22Rv1 (cell line): ENCODE data around the gene ANKS1B.

ENCODE experiments used
- CTCF ChIP-seq: fragments of 450-650 bp; IDR thresholded peaks from 2 replicates; pipeline ENCODE4 v1.5.1; 2017; ENCODE audit warnings: mild to moderate bottlenecking
- ZFX ChIP-seq: fragments of 450-650 bp; IDR thresholded peaks from 2 replicates; pipeline ENCODE4 v1.6.1; 2017; ENCODE audit warnings: antibody characterized with exemption, borderline replicate concordance

GRCh38 chr12:99374023-99374422 lies 610.7 kb downstream of the ANKS1B start:
- no peak for TF ChIP-seq CTCF
- no peak for TF ChIP-seq ZFX
